ENCODE results near the gene ADORA3. TPM values are rescaled to one million over a fixed set of nuclear protein-coding genes. Genes with fewer than 3 reads are reported as not detected.

ADORA3 gene
- total RNA-seq, 2 donors from 2014 or later = not detected

- H3K36me3 Mint-ChIP-seq (ENCODE audit: low read depth) = peaks cover 2% of the 10 kb centered on the region
- H3K4me3 Mint-ChIP-seq = no peak overlapping the region
- no peaks in the 10 kb centered on the region for H3K9me3 ChIP-seq (ENCODE audit: control insufficient read depth, low read length, poor library complexity, severe bottlenecking)
- peaks cover 40% of the 10 kb centered on the region for H3K4me1 Mint-ChIP-seq
- DNase-seq = no peak
- no peak overlapping the region for H3K27ac Mint-ChIP-seq
- H3K27me3 Mint-ChIP-seq = no peaks in the 10 kb centered on the region
- ATAC-seq = no peak
These were observed 22.8 kb downstream of the ADORA3 start for GRCh38 chr1:111480674-111481073.

GRCh38 chr1:111476761-111477309 lies 26.6 kb downstream of the ADORA3 start:
- peak in 2 of 3 donors; percentile 9 to 16 for DNase-seq
- Mint-ChIP-seq H3K27me3 (no peaks in the 10 kb centered on the region), H3K27ac (no peak overlapping the region), H3K4me3 (peak overlapping the region; percentile 89), H3K4me1 (peaks cover 42% of the 10 kb centered on the region), H3K36me3 (ENCODE audit: low read depth) (peaks cover 6% of the 10 kb centered on the region)
- no peaks in the 10 kb centered on the region for H3K9me3 ChIP-seq (ENCODE audit: control insufficient read depth, low read length, poor library complexity, severe bottlenecking)
- ATAC-seq = peak; percentile 86

- Mint-ChIP-seq H3K36me3 (ENCODE audit: low read depth) (peaks cover 6% of the 10 kb centered on the region), H3K4me1 (peaks cover 40% of the 10 kb centered on the region), H3K4me3 (peak overlapping the region; percentile 89), H3K27me3 (no peaks in the 10 kb centered on the region), H3K27ac (no peak overlapping the region)
- ATAC-seq = no peak
- no peaks in the 10 kb centered on the region for H3K9me3 ChIP-seq (ENCODE audit: control insufficient read depth, low read length, poor library complexity, severe bottlenecking)
- no peak for DNase-seq
These were observed 27.2 kb downstream of the ADORA3 start for GRCh38 chr1:111476214-111476613.

DNA sequence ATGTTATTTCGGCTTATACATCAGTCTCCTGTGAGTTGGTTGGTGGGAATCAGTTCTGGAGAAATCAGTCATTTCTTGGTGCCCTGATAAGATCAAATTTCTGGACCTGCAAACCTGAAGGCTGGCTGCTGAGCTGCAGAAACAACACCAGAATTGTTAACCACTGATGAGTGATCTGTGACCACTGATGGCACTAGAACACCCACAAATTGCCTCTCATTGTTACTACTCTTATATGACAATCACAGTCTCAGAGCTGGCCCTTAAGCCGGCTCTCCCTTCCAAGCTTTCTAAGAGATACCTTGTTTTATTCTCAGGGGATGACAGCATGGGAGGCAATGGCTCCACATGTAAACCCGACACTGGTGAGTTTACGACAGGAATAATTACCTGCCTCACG lies 27.7 kb downstream of the ADORA3 start:
- Mint-ChIP-seq H3K27ac (no peak overlapping the region), H3K4me3 (peak overlapping the region; percentile 89), H3K36me3 (ENCODE audit: low read depth) (peaks cover 6% of the 10 kb centered on the region), H3K27me3 (no peaks in the 10 kb centered on the region), H3K4me1 (peaks cover 39% of the 10 kb centered on the region)
- DNase-seq (no peak), ATAC-seq (no peak)
- no peaks in the 10 kb centered on the region for H3K9me3 ChIP-seq (ENCODE audit: control insufficient read depth, low read length, poor library complexity, severe bottlenecking)

- Mint-ChIP-seq H3K27me3 (no peaks in the 10 kb centered on the region), H3K4me1 (peaks cover 36% of the 10 kb centered on the region), H3K27ac (no peak overlapping the region), H3K36me3 (ENCODE audit: low read depth) (peaks cover 6% of the 10 kb centered on the region), H3K4me3 (peak overlapping the region; percentile 88)
- no peaks in the 10 kb centered on the region for H3K9me3 ChIP-seq (ENCODE audit: control insufficient read depth, low read length, poor library complexity, severe bottlenecking)
- no peak for ATAC-seq
- DNase-seq = no peak
These were observed 28.9 kb downstream of the ADORA3 start for GRCh38 chr1:111474521-111474920.

DNA sequence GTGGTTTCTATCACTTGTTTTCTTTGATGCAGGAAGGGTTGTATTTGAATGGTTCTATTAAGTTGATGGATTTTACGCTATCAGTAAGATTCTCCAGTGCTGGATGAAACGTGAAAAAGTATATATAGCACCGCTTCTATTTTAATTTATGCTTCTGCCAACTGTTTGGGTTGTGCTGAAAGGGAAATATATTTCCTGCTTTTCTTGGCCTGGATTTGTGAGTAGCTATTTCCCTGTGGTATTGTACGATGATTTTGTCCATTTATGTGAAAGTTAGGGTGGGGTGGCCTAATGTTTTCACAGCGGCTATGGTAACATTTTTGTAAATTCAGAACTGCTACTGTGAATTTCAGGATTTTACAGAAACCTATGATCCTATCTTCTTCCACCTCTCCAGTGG lies 29.3 kb downstream of the ADORA3 start:
- no peaks in the 10 kb centered on the region for H3K27me3 Mint-ChIP-seq
- ATAC-seq (no peak), DNase-seq (no peak)
- H3K27ac Mint-ChIP-seq = no peak overlapping the region
- H3K4me1 Mint-ChIP-seq = peaks cover 36% of the 10 kb centered on the region
- H3K36me3 Mint-ChIP-seq (ENCODE audit: low read depth) = peaks cover 6% of the 10 kb centered on the region
- no peaks in the 10 kb centered on the region for H3K9me3 ChIP-seq (ENCODE audit: control insufficient read depth, low read length, poor library complexity, severe bottlenecking)
- peak overlapping the region; percentile 88 for H3K4me3 Mint-ChIP-seq

DNA sequence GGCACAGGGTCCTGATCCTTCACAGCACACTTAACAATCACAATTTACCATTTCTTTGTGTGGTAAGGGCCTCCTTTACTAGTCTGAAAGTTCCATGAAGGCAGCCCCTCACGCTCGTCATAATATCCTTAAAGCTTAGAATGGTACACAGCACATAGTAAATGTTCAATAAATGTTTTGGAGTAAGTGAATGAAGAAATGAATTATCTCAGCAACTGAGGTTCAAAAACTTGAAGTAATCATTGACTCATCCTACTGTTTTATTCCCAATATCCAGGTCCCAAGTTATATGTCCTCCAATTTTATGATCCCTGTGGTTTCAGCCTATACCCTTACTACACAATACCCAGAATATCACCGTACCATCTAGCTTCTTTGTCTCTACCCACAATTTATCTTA lies 31.9 kb downstream of the ADORA3 start:
- no peak overlapping the region for H3K4me3 Mint-ChIP-seq
- H3K4me1 Mint-ChIP-seq = peaks cover 16% of the 10 kb centered on the region
- H3K36me3 Mint-ChIP-seq (ENCODE audit: low read depth) = peaks cover 5% of the 10 kb centered on the region
- no peak overlapping the region for H3K27ac Mint-ChIP-seq
- ATAC-seq (no peak), DNase-seq (no peak)
- no peaks in the 10 kb centered on the region for H3K9me3 ChIP-seq (ENCODE audit: control insufficient read depth, low read length, poor library complexity, severe bottlenecking)
- H3K27me3 Mint-ChIP-seq = no peaks in the 10 kb centered on the region

DNA sequence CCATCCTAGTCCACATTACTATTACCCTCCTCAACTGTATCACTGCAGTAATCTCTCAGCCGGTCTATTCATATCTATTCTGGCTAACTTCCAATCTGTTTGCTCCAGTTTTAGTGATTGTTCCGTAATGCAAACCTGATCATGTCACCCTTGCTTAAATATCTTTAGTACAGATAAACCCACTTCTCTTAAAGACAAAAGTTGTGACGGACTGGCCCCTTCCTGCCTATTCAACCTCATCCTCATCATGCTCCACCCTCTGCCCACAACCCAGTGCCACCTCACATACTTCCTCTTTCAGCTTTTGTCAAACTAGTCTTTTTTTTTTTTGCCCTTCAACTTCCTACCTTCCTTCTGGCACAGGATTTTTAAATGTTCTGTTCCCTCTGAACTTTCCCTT lies 32.4 kb downstream of the ADORA3 start:
- peaks cover 14% of the 10 kb centered on the region for H3K4me1 Mint-ChIP-seq
- no peak overlapping the region for H3K4me3 Mint-ChIP-seq
- DNase-seq (peak; percentile 41 to 69 (median 54)), ATAC-seq (peak; percentile 96)
- H3K27me3 Mint-ChIP-seq = no peaks in the 10 kb centered on the region
- H3K36me3 Mint-ChIP-seq (ENCODE audit: low read depth) = peaks cover 5% of the 10 kb centered on the region
- no peak overlapping the region for H3K27ac Mint-ChIP-seq
- H3K9me3 ChIP-seq (ENCODE audit: control insufficient read depth, low read length, poor library complexity, severe bottlenecking) = no peaks in the 10 kb centered on the region

DNA sequence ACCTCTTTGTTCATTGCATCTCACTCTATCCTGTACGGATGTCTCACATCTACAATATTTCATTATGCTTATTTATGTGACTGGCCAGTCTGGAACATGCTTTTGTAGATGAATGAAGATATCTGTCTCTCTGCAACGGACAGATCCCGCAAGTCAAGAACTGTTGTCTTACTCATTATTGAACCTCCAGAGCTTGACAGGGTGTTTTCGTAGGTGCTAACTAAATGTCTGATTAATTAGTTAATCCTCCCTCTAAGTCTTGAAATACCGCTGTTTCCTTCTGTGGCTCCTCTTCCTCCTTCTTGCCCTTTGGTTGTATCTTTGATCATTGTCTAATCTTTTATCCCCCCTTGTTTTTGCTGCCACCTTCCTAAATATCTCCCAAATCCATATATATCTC lies 32.8 kb downstream of the ADORA3 start:
- peak; percentile 24 for ATAC-seq
- no peaks in the 10 kb centered on the region for H3K9me3 ChIP-seq (ENCODE audit: control insufficient read depth, low read length, poor library complexity, severe bottlenecking)
- no peak overlapping the region for H3K27ac Mint-ChIP-seq
- no peaks in the 10 kb centered on the region for H3K27me3 Mint-ChIP-seq
- peaks cover 10% of the 10 kb centered on the region for H3K4me1 Mint-ChIP-seq
- no peak for DNase-seq
- H3K36me3 Mint-ChIP-seq (ENCODE audit: low read depth) = peaks cover 5% of the 10 kb centered on the region
- H3K4me3 Mint-ChIP-seq = no peak overlapping the region

GRCh38 chr1:111469539-111469938 lies 33.9 kb downstream of the ADORA3 start:
- DNase-seq (no peak), ATAC-seq (no peak)
- Mint-ChIP-seq H3K4me1 (peaks cover 14% of the 10 kb centered on the region), H3K27me3 (no peaks in the 10 kb centered on the region), H3K27ac (no peak overlapping the region), H3K4me3 (no peak overlapping the region), H3K36me3 (ENCODE audit: low read depth) (peaks cover 8% of the 10 kb centered on the region)
- no peaks in the 10 kb centered on the region for H3K9me3 ChIP-seq (ENCODE audit: control insufficient read depth, low read length, poor library complexity, severe bottlenecking)

DNA sequence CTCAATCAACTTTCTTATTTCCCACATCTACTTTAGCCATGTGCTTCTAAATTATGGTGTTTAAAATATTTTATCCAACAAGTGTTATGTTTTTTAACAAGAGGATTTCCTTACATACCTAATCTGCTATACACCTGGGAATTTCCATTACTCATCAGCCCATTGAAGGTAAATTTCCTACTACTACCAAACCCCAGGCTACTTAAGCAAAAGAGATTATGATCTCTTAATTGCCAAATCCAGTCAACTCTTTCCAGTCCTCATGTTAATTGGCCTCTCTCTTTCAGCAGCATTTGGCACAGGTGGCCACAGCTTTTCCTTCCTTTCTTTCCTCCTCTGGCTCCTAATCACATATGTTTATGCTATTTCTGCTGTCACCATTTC lies 34.7 kb downstream of the ADORA3 start:
- H3K4me3 Mint-ChIP-seq = no peak overlapping the region
- H3K27me3 Mint-ChIP-seq = no peaks in the 10 kb centered on the region
- H3K36me3 Mint-ChIP-seq (ENCODE audit: low read depth) = peaks cover 11% of the 10 kb centered on the region
- peak overlapping the region; percentile 14 for H3K27ac Mint-ChIP-seq
- H3K9me3 ChIP-seq (ENCODE audit: control insufficient read depth, low read length, poor library complexity, severe bottlenecking) = no peaks in the 10 kb centered on the region
- ATAC-seq = no peak
- no peak for DNase-seq
- peaks cover 18% of the 10 kb centered on the region for H3K4me1 Mint-ChIP-seq

DNA sequence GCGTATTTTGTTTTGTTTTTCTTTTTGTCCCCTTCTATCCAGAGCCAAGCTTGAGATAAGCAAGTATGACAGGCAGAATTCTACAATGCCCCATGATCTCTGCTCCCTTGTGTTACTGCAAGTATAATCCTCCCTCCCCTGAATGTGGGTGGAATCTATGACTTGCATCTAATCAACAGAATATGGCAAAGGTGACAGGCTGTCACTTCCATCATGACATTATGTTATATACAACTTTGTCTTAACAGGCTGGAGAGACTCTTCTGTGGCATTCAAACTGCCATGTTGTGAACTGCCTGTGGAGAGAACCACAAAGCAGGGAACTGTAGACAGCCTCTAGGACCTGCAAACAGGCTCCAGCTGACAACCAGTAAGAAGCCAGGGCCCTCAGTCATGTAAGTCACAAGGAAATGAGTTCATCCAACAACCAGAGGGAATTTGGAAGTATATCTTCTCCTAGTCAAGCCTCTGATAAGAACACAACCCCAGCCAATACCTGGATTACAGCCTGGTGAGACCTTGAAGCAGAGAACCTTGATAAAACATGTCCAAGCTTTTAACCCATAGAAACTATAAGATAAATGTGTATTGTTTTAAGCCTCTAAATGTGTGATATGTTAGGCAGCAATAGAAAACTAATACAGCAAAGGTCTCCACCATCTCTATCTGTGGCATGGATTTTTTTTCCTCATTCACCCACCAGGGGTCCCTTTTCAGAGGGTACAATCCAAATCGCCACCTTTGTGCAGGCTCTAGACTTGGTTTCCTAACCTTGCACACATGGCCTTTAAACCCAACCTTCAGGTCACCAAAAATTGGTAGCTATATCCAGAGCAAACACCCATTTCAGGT lies 35.3 kb downstream of the ADORA3 start:
- Mint-ChIP-seq H3K27ac (peak overlapping the region; percentile 14), H3K36me3 (ENCODE audit: low read depth) (peaks cover 13% of the 10 kb centered on the region), H3K4me1 (peaks cover 21% of the 10 kb centered on the region), H3K27me3 (no peaks in the 10 kb centered on the region), H3K4me3 (no peak overlapping the region)
- DNase-seq (no peak), ATAC-seq (no peak)
- no peaks in the 10 kb centered on the region for H3K9me3 ChIP-seq (ENCODE audit: control insufficient read depth, low read length, poor library complexity, severe bottlenecking)

GRCh38 chr1:111466480-111466879 lies 37.0 kb downstream of the ADORA3 start:
- H3K36me3 Mint-ChIP-seq (ENCODE audit: low read depth) = peaks cover 15% of the 10 kb centered on the region
- no peaks in the 10 kb centered on the region for H3K27me3 Mint-ChIP-seq
- H3K9me3 ChIP-seq (ENCODE audit: control insufficient read depth, low read length, poor library complexity, severe bottlenecking) = no peaks in the 10 kb centered on the region
- no peak for DNase-seq
- H3K4me1 Mint-ChIP-seq = peaks cover 18% of the 10 kb centered on the region
- H3K27ac Mint-ChIP-seq = peak overlapping the region; percentile 9
- no peak overlapping the region for H3K4me3 Mint-ChIP-seq
- ATAC-seq = no peak

GRCh38 chr1:111465754-111466153 lies 37.7 kb downstream of the ADORA3 start:
- peaks cover 15% of the 10 kb centered on the region for H3K36me3 Mint-ChIP-seq (ENCODE audit: low read depth)

More at GRCh38 chr1:111465754-111466153, 37.7 kb downstream of the ADORA3 start:
- Mint-ChIP-seq H3K27me3 (no peaks in the 10 kb centered on the region), H3K4me1 (peaks cover 18% of the 10 kb centered on the region), H3K4me3 (no peak overlapping the region), H3K27ac (no peak overlapping the region)
- ATAC-seq (no peak), DNase-seq (no peak)
- H3K9me3 ChIP-seq (ENCODE audit: control insufficient read depth, low read length, poor library complexity, severe bottlenecking) = no peaks in the 10 kb centered on the region

Data from T-helper 17 cell (primary cell).